CD4-positive, alpha-beta T cell treated with Interleukin-4 for 1 hour (primary cell): Measurements from ENCODE around the gene ABCC6.
"Not testable (repeated sequence)": the region's sequence is repeated elsewhere in the genome, so short reads cannot be mapped to it uniquely, and the experiment has no call there.

Experiments
- DNase-seq, 2 donors: peaks; one replicate each; pipeline ENCODE4 v3.0.0-alpha.2; 2020 to 2022

ABCC6 gene

DNA sequence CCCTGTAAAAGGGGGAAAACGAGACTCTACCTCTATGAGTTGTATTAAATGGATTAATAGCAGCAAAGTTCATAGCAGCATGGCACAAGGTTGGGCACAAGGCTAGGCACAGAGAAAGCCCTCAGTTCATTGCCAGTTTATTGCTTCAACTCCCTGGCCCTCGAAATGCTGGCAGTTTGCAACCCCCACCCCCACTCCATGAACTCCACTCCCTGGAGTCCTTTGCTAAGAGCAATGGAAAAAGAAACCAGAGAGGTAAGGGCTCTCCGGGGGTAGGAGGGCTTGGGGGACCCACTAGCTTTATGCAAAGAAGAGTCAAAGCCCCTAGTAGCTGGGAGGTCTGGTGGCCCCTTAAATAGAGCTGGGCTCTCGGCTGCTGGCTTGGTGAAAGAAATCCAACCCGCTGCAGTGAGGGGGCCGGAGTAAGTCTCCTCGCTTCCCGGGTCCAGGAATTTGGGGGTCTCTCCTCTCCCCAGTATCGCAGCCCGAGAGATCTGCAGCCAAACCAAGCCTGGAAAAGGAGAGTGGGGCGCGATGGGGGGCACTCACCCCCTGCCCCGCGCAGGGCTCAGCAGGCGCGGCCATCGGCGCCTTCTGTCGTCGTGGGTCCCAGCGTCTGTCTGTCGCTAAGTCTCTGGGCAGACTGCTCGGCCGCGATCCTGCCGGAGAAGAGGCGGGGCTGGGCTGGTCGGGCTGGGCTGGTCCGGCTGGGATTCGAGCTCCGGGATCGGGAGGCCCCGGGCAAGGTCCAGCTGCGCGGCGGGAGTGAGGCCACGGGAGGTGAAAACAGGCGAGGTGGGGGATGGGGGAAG lies at the start of gene ABCC6:
TSS of gene ABCC6 (minus strand) at position 645 of the 812 bp plus-strand sequence. CDS start at position 585, 60 bp downstream.
- DNase-seq, result not testable (repeated sequence)

DNA sequence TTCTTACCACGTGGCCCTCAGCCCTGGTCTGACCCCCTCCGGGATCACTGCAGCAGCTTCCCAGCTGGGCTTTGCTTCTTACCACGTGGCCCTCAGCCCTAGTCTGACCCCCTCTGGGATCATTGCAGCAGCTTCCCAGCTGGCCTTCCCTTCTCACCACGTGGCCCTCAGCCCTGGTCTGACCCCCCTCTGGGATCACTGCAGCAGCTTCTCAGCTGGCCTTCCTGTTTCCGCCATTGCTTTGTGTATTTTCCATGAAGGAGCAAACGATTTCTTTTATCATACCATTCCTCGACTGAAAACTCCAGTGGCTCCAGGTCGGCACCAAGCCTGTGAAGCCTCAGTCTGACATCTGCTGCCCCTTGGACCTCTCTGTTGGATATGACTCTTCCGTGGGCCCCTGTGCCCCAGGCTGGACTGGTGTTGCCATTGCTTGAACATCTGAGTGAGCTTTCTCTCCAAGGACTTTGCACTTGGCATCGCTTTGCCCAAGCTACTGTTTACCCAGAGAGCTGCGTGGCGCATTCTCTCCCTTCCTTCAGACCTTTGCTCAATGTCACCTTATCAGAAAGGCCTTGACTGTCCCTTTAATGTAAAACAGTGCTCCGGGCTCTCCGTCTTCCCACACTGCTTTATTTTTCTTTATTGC lies 49.4 kb upstream of the ABCC6 start:
- not testable (repeated sequence) for DNase-seq

DNA sequence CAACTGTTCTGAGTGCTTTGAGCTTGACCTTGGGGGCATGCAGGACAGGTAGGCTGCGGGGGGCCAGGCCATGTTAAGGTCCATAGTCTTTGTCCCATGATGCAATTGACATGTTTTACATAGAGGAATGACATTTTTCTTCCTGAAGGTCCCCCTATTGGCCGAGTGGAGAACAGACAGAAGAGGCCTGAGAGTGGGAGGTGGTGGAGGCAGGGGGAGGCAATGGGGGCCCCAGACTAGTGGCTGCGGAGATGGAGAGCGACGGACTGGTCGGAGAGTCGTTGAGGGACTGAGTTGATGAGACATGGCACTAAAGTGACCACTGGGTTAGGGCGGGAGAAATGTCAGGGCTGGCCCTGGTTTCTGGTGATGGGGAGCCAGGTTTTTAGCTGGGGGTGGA lies 48.4 kb upstream of the ABCC6 start:
- not testable (repeated sequence) for DNase-seq

DNA sequence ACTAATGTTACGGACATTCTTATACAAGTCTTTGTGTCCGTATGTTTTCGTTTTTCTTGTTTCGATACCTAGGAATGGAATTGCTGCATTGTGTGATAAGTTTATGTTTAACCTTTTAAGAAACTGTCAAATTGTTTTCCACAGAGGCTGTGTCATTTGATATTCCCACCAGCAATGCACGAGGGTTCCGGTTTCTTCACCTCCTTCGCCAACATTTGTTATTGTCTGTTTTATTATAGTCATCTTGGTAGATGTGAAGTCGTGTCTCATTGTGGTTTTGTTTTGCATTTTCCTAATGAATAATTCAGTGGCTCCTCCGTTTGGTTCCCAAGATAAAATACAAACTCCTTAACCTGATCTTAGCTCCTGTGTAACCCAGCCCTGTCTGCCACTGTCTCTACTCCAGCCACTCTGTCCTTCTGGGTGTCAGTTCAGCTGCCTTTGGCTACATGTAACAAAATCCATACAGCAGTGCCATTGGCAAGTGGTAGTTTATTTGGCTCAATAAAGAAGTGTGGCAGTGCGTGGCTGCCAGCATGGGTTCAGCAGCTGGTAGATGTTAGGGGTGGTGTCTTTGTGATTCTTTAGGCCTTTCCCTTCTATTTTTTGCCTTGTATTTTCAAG lies 45.0 kb upstream of the ABCC6 start:
- not testable (repeated sequence) for DNase-seq

DNA sequence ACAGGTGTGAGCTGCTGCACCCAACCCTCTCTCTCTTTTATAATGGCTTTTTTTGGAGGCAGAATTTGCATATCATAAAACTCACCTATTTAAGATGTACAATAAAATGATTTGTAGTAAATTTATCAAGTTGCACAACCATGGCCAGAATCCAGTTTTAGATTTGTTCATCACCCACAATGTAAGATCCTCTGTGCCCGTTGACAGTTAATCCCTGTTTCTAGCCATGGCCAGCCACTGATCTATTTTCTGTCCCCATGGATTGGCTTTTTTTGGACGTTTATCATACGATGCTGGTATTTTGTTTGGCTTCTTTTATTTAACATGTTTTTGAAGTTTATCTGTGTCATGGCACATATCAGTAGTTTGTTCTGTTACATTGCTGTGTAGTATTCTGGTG lies 44.4 kb upstream of the ABCC6 start:
- not testable (repeated sequence) for DNase-seq

DNA sequence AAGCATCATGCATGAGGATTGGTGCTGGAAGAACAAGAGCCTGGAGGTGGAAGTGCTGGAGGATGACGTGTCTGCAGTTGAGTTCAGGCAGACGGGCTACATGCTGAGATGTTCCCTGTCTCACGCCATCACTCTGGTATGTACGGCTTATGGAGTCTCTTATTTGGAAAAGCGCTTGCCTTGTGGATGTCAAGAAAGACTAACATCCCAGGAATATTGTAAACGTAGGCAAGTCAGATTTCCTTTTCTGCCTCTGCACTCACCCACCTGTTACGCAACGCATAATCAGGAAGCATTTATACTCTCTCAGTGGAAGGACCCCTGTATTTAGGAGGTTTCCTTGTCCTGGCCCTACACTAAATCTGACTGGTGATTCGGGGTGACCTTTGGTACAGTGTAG lies 41.8 kb upstream of the ABCC6 start:
- not testable (repeated sequence) for DNase-seq

DNA sequence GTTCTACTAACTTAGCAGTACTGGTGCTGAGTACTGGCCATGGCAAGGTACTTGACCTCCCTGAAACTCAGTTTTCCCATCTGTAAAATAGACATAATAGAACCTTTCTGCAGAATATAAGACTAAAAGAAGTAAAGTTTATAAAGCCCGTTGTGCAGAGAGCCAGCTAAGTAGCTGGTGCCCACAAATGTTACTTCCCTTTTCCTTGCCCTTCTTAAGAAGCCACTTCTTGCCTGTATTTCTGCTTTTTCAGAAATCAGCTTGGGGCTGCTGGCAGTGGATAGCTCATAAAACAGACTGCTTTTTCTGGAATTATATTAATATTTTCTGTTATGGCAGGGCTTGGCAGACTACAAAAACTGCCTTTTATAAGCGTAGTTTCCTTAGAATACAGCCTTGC lies 40.7 kb upstream of the ABCC6 start:
- not testable (repeated sequence) for DNase-seq

DNA sequence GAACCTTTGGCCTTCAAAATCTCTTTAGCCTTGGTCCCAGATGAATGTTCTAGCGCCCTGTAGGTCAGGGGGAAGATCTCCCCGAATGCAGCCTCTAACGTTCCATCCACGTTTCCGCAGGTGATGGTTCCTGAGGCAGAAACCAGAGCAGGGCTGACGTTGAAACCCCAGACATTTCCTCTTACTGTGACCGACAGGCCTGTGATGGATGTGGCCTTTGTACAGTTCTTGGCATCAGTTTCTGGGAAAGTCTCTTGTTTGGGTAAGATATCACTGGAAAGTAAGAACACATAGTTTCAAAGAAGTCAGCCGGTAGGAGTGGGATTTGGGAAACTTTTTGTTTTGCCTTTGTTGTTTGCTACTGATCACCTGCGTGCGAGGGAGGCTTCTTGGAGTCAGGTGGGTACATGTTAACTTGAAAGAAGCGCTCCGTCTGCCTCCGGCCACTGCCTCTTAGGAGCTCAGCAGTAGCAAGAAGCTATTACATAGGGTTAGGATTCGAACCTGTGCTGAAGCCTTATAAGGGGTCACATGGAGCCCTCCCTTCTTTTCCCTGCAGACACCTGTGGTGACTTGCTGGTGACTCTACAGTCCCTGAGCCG lies 39.8 kb upstream of the ABCC6 start:
- not testable (repeated sequence) for DNase-seq

DNA sequence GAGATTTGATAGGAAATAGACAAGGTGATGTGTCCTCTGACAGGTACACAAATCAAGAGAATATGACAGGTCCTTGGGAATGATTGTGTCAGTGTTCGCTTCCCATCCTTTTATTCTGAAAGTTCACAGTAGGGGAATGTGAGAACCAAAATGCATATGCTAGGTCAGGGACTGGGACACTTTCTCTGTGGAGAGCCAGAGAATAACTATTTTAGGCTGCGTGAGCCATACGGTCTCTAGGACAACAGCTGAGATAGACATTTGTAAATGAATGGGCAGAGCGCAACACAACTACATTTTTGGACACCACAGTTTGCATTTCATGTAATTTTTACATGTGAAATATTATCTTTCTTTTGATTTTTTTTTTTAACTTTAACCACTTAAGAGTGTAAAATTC lies 36.7 kb upstream of the ABCC6 start:
- DNase-seq, result not testable (repeated sequence)

DNA sequence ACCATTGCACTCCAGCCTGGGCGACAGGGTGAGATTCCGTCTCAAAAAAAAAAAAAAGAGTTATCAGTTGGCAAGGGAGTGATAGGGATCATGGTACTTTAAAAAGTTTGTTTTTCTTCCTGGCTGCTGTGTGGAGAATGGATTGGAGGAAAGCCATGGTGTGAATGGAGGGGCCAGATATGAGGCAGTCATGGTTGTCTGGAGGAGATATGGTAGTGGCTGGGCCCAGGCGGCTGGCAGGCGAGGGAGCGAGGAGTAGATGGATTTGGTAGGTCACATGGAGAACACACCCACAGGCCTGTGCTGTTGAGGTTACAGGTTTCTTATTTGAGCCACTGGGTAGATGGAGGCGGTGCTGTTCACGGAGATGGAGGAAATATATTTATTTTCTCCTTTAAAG lies 35.5 kb upstream of the ABCC6 start:
- DNase-seq, result not testable (repeated sequence)

DNA sequence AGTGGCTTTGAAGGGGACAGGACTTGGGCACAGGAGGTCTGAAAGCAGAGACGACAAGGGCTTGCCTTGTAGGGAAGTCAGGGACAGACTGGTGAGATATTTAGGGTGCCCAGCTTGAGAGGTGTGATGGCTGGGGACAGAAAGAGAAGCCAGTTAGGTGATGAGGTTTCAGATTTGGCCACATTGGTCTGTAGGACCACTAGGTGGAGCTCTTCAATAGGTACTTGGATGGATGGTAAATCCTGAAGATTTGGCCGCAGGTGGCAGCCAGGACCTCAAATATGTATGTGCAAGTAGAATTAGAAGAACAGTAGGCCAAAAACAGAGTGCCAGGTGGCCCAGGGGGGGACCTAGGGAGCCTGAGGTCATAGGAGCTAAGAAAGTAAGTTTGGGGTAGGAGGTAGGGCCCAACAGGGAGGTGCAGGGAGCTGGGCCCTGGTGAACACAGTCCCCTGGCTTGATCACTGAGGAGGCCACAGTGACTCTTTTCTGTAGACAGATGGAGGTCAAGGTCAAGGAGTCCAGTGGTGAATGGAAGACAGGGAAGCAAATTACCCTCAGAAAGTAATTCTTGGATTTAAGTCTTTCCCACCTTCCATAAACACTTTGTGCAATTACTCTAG lies 34.1 kb upstream of the ABCC6 start:
- peak in 1 of 2 donors; percentile 11 for DNase-seq

DNA sequence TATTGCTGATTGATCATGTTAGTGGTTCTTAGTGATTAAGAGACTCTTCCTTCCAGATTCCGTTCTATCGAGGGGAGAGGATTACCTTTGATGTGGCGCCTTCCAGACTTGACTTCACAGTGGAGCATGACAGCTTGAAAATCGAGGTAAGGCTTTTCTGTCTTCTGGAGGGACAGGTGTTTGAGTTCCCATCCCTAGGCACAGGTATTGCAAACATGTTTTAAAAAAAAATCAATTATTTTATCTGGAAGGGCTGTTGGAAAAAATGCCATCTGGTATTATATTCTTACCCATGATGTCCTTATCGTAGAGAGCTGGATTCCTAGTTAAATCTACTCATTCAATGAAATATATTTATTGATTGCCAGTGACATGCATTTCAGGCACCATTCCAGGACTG lies 29.1 kb upstream of the ABCC6 start:
- DNase-seq, result not testable (repeated sequence)

DNA sequence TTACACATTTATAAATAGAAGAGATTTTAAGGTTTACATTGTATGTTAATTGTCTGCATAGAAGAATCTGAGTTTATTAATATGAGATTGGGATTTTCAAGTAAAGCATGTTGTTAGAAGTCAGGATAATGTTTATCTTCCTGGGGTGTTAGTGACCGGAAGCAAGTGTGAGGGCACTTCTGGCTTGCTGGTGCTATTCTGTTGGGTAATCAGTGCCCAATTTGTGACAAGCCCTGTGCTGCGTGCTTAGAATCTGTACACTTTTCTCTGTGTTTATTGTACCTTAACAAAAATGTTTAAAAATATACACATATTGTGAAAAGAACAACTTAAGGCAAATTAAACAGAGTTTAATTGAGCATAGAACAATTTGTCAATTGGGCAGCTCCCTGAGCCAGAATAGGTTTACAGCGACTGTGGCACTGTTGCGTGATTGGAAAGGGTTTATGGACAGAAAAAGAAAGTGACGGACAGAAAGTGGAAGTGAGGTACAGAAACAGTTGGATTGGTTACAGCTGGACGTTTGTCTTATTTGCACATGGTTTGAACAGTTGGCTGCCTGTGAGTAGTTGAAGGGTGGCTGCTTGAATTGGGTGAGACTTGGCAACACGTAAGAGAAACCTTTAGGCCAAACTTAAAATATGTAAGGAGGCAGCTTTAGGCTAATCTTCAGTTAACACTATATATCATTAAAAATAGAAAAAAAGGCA lies 26.5 kb upstream of the ABCC6 start:
- DNase-seq, result not testable (repeated sequence)

DNA sequence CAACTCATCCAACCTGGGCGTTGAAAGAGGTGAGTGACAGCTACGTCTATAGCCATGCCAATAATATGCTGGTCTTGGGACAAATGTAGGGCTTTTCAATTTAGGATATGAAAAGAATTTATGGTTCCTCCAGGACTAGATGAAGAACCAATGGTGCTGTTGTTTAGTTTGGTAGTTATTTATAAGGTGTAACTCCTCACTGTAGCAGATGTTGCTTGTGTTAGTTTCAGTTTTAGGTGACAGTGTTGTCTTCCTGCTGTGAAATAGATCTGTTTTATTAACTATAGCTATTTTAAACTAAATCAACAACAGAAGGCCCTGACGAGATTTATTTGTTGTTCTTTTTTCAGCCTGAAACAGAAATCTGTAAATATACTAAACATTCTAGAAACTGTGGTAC lies 24.1 kb upstream of the ABCC6 start:
- not testable (repeated sequence) for DNase-seq

DNA sequence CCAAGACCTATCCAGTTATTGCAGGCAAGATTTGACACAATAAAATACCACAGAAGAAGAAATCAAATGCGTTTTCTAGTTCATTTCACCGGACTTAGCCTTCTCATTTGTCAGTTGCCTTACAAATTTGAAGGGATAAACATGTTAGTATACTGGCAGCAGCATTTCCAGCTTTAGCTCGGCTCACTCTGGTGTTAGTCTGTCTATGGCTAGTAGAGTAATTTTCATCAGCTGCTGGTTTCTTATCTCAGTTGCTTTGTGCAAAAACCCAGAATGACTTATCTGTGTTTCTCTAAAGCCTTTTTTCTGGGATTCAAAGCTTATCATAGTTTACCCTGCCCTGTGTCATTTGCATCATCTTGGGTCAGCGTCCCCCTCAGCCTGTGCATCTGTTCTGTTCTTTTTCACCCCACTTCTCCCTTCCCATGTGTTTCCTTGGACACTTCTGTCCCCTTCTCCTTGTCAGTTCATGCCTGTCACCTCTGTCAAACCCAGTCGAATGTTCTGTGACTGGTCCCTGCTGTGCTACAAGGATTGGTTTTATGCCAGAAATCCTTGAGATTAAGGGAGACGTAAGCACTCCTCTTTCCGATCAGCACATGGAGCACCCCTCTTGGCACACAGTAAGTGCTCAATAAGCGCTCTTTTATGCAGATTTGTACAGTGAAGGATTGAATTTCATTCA lies 23.4 kb upstream of the ABCC6 start:
- not testable (repeated sequence) for DNase-seq

DNA sequence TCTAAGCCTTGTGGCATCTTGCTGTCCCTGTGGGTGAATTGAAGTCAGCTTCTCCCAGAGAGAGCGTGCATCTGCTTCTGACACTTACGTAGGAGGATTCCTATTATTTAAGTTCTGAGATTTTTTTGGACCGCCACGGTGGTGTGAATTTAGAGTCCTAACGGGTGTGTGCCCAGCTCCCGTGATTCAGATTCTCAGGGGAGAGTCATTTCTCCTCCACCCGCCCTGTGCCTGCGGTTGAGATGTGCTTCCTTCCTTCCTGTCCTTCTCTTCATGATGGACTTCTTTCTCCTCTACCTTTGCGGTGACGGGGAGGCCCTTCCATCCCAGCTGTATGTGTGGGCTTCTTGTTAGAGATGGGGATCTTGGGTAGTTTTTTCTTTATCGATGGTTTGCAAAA lies 20.6 kb upstream of the ABCC6 start:
- not testable (repeated sequence) for DNase-seq

DNA sequence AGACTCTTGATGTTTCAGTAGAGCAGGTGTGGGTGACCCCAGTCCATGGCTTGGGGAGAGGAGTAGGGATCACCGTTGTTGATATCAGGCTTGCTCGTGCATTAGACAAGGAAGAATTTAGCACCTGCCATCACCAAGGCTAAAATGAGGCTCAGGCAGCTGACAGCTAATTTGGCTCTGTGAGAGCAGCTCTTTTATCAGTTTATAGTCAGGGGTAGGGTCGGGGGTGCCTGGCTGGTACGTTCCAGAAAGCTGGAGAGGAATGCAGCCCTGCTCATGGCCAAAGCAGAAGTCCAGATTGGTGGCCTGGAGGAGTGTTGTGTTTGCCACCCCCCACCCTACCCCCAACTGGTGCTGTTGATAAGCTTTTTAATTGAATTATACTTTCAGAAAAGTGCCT lies 17.4 kb upstream of the ABCC6 start:
- DNase-seq, result not testable (repeated sequence)

DNA sequence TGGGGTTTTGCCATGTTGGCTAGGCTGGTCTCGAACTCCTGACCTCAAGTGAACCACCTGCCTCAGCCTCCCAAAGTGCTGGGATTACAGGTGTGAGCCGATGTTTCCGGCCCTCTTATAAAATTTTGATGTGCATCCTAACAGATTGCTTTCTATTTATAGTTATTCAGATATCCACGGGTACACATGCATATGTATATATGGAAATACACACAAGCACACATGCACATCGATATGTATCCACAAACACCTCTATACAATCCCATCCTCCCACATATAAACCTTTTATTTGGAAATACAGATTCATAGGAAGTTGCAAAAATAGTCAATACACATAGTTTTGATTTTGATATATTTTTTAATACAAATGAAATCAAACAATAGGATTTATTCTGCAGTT lies 14.4 kb upstream of the ABCC6 start:
- not testable (repeated sequence) for DNase-seq

DNA sequence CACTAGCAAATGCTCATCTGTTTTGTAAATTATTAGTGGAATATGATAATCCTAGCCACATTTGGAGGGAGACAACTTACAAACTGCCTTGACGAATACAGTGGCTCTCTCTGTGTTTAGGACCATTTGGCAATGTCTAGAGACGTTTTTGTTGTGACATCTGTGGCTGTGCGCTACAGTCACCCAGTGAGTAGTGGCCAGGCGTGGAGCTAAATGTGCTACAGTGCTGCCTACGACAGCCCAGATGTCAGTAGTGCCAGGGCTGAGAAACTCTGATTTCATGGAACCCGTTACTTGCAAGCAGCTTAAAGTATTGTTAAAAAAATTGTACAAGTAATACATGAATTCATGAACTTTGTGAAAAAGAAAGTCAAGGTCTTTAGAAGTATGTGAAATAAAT lies 13.8 kb upstream of the ABCC6 start:
- DNase-seq, result not testable (repeated sequence)

DNA sequence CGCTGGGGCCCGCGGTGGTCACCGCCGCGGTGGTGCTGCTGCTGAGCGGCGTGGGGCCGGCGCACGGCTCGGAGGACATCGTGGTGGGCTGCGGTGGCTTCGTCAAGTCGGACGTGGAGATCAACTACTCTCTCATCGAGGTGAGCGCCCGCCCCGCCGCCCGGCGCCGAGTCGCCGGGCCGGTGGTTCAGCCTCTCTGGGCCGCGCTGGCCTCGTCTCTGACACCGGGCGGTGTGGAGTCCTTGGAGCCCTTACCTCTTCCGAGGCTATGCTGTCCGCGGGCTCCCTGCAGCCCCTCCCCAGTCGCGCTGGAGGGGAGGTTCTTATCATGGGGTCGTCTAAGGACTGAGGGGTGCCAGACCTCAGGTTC lies 9.4 kb upstream of the ABCC6 start:
- DNase-seq, result not testable (repeated sequence)

DNA sequence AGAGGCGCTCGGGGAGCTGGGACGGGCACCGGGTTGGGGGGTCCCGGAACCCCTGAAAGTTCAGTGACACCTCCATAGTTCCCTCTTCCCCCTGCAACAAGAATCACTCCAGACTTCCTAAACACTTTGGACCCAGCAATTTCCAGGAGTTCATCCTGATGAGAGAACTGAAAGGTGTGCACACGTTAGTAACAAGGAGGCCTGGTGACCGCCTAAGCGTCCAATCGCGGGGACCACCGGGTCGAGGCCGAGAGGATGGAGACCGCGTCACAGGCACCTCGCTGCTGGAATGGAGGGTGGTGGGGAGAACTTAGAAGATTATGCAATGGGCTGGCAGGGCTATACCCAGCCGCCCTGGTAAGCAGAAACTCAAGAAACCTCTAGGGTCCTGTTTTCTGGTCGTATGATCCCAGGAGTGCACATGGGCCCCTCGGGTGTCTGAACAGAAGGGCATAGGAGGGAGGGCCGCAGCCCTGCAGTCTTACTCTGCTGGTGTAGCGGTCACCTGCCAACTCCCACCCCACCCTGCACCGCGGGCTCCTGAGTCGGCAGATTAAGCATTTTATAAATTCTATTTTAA lies 458 bp upstream of the ABCC6 start:
- not testable (repeated sequence) for DNase-seq
